Measurements from ENCODE around the gene APCDD1L.

The APCDD1L gene

DNA sequence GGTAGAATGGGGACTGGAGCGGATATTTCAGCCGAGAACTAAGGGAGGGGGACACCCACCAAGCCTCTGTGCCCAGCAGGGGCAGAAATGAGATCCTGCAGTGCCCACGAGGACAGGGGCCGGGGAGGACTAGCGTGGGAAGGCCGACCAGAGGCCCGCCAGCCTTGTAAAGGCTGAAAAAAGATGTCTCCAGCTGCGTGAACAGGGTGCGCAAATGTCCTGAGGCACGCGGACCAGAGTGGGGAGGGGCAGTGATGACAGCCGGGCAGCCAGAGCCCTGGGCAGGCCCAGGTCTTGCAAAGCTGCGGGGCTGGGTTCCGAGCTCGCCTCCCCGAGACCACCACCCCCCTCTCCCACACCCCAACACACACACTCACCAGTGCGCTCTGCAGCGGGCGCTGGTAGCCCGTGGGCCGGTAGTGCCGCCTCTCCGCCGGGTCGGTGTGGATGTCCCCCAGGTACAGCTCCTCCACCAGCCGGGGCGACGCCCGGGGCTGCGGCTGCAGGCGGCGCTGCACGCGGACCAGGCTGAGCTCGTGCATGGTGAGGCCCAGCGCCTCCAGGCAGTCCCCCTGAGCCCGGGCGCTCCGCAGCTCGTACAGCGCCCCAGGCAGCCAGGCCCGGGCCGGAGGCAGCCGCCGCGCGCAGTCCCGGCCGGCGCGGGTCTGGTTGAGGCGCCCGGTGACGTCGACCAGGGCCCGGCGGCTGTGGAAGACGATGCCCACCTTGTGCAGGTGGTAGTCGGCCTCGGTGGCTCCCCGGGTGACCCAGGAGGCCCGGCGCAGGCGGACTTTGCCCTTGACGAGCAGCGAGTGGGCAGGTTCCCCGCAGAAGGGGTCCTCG lies 48.2 kb downstream of the APCDD1L start:
- no peak for DNase-seq
- in situ Hi-C loops (cut with HindIII; ENCODE audit: low pct_ligation_motif_present, low sequenced_read_pairs): no loop called here
- no peak overlapping the region for H3K4me3 ChIP-seq (ENCODE audit: low read depth, low read length)
- no peaks in the 10 kb centered on the region for H3K27me3 ChIP-seq (replicated peaks)
- no peaks in the 10 kb centered on the region for H3K36me3 ChIP-seq (replicated peaks)
- H3K27ac ChIP-seq: no peak overlapping the region
- TF ChIP-seq, protein P1, sequence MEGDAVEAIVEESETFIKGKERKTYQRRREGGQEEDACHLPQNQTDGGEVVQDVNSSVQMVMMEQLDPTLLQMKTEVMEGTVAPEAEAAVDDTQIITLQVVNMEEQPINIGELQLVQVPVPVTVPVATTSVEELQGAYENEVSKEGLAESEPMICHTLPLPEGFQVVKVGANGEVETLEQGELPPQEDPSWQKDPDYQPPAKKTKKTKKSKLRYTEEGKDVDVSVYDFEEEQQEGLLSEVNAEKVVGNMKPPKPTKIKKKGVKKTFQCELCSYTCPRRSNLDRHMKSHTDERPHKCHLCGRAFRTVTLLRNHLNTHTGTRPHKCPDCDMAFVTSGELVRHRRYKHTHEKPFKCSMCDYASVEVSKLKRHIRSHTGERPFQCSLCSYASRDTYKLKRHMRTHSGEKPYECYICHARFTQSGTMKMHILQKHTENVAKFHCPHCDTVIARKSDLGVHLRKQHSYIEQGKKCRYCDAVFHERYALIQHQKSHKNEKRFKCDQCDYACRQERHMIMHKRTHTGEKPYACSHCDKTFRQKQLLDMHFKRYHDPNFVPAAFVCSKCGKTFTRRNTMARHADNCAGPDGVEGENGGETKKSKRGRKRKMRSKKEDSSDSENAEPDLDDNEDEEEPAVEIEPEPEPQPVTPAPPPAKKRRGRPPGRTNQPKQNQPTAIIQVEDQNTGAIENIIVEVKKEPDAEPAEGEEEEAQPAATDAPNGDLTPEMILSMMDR (IDR thresholded peaks at IDR 0.05; ENCODE audit: low read depth, low read length, missing control alignments): no peak

DNA sequence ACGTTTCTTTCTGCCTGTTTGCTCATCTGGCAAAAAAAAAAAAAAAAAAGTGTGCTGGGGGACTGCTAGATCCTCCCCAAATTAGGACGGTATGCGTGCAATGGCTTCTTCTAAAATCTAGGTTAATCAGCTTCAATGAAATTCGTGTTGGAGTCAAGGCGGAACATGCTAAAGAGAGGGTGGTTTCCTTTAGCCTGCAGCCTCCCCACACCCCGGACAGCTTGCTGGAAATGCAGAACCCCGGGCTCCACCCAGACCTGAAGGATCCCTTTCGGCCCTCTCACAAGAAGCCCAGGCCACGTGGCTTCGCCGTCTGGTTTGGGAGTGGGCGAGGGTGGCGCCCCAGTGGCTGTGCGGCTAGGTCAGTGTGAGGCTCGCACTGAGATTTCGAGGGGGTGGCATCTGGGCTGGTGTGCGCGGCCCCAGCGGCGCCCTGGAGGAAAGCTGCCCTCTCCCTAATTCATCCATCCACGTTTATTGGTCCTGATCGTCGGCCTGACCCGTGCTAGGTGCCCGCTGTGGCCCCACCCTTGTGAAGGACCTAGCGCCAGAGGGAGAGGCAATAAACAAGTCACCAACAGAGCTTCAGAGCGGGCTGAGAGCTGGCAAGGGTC lies 49.0 kb downstream of the APCDD1L start:
- Histone ChIP-seq H3K27me3 (replicated peaks) (no peaks in the 10 kb centered on the region), H3K27ac (no peak overlapping the region), H3K36me3 (replicated peaks) (no peaks in the 10 kb centered on the region), H3K4me3 (ENCODE audit: low read depth, low read length) (no peak overlapping the region)
- DNase-seq: no peak
- TF ChIP-seq, protein P1 (IDR thresholded peaks at IDR 0.05; ENCODE audit: low read depth, low read length, missing control alignments): no peak
- in situ Hi-C loops (cut with HindIII; ENCODE audit: low pct_ligation_motif_present, low sequenced_read_pairs): no loop called here

- no peak overlapping the region for H3K4me3 ChIP-seq (ENCODE audit: low read depth, low read length)
- no peak for DNase-seq
- H3K27me3 ChIP-seq (replicated peaks): no peaks in the 10 kb centered on the region
- TF ChIP-seq, protein P1 (IDR thresholded peaks at IDR 0.05; ENCODE audit: low read depth, low read length, missing control alignments): no peak
- no peaks in the 10 kb centered on the region for H3K36me3 ChIP-seq (replicated peaks)
- in situ Hi-C loops (cut with HindIII; ENCODE audit: low pct_ligation_motif_present, low sequenced_read_pairs): no loop called here
- H3K27ac ChIP-seq: no peak overlapping the region
Measured at GRCh38 chr20:58464838-58465237, 50.4 kb downstream of the APCDD1L start.

DNA sequence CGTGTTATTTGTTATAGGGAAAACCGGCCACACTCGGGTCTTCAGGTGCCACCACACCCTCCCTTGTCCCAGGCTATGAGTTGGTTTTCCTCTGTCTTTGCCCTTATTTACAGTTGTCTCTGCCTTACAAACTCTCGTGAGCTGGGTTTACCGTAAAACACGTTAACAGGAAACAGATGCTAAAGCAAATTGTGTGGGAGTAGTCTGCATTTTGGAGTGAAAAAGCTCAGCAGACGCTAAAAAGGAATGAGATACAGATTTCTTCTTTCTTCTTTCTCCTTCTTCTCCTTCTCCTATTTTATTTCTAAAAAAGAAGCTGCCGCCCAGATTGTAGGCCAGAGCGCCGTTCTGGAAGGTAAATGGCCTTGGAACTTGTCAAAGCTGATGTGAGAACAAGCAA lies 51.9 kb downstream of the APCDD1L start:
- no peak overlapping the region for H3K4me3 ChIP-seq (ENCODE audit: low read depth, low read length)
- no peaks in the 10 kb centered on the region for H3K27me3 ChIP-seq (replicated peaks)
- TF ChIP-seq, protein P1 (IDR thresholded peaks at IDR 0.05; ENCODE audit: low read depth, low read length, missing control alignments): no peak
- in situ Hi-C loops (cut with HindIII; ENCODE audit: low pct_ligation_motif_present, low sequenced_read_pairs): no loop called here
- no peaks in the 10 kb centered on the region for H3K36me3 ChIP-seq (replicated peaks)
- H3K27ac ChIP-seq: no peak overlapping the region
- no peak for DNase-seq

- Histone ChIP-seq H3K27me3 (replicated peaks) (no peaks in the 10 kb centered on the region), H3K4me3 (ENCODE audit: low read depth, low read length) (no peak overlapping the region), H3K36me3 (replicated peaks) (no peaks in the 10 kb centered on the region), H3K27ac (no peak overlapping the region)
- in situ Hi-C loops (cut with HindIII; ENCODE audit: low pct_ligation_motif_present, low sequenced_read_pairs): no loop called here
- DNase-seq: peak; percentile 15
- TF ChIP-seq, protein P1 (IDR thresholded peaks at IDR 0.05; ENCODE audit: low read depth, low read length, missing control alignments): no peak
Measured at GRCh38 chr20:58461899-58462298, 53.3 kb downstream of the APCDD1L start.
